SU-DHL-6 (cell line): ENCODE results near the gene FBXL4.
A peak's percentile ranks its signal among the peaks of the same experiment; 100 is the strongest.

Experiments
- H2AFZ ChIP-seq: fragments of 200-600 bp; sonication (generic); 2 replicates; pipeline ENCODE4 v1.6.1; 2014; ENCODE audit warnings: low read depth, mild to moderate bottlenecking, moderate library complexity, mixed read lengths, antibody characterized with exemption, low read length; ENCODE audit not compliant: severe bottlenecking
- H3F3A ChIP-seq: fragments of 200-600 bp; shearing (Covaris generic); 2 replicates; pipeline ENCODE4 v1.6.0; 2016; ENCODE audit warnings: antibody characterized with exemption, mild to moderate bottlenecking; ENCODE audit not compliant: insufficient read depth
- H3K27ac ChIP-seq: fragments of 200-600 bp; sonication (generic); 2 replicates; pipeline ENCODE4 v1.5.1; 2016; ENCODE audit warnings: low read depth, mild to moderate bottlenecking, low read length, moderate library complexity, mixed read lengths
- H3K27me3 ChIP-seq: fragments of 200-600 bp; sonication (generic), shearing (Covaris generic); 2 replicates; pipeline ENCODE4 v1.6.0; 2014; ENCODE audit warnings: mild to moderate bottlenecking, low read length
- H3K36me3 ChIP-seq: fragments of 200-600 bp; sonication (generic); 2 replicates; pipeline ENCODE4 v1.6.1; 2014; ENCODE audit warnings: mild to moderate bottlenecking, low read length, mixed read lengths
- H3K4me2 ChIP-seq: fragments of 300-600, 200-600 bp; shearing (Covaris generic), sonication (generic); 2 replicates; pipeline ENCODE4 v1.6.0; 2014; ENCODE audit warnings: low read length, low read depth, mild to moderate bottlenecking; ENCODE audit not compliant: poor library complexity, severe bottlenecking
- H3K4me3 ChIP-seq: fragments of 200-600 bp; sonication (generic); 2 replicates; pipeline ENCODE4 v1.5.1; 2014; ENCODE audit warnings: antibody characterized with exemption, low read length, mild to moderate bottlenecking, mixed read lengths; ENCODE audit not compliant: insufficient read depth, poor library complexity, severe bottlenecking
- H3K79me2 ChIP-seq: fragments of 200-600 bp; sonication (generic); 2 replicates; pipeline ENCODE4 v1.6.1; 2014; ENCODE audit warnings: mild to moderate bottlenecking, low read length, moderate library complexity; ENCODE audit not compliant: insufficient read depth
- H3K9ac ChIP-seq: fragments of 200-600 bp; sonication (generic); 2 replicates; pipeline ENCODE4 v1.7.0; 2014; ENCODE audit warnings: mild to moderate bottlenecking, low read length
- H3K9me2 ChIP-seq: fragments of 200-600 bp; sonication (generic); replicated peaks from 2 replicates; pipeline ENCODE4 v1.6.1; 2014; ENCODE audit warnings: low read length; ENCODE audit not compliant: insufficient read depth
- H3K9me3 ChIP-seq: fragments of 200-600 bp; sonication (generic); 2 replicates; pipeline ENCODE4 v1.6.1; 2014; ENCODE audit warnings: low read length, mixed read lengths; ENCODE audit not compliant: insufficient read depth
- H4K20me1 ChIP-seq: fragments of 200-600 bp; sonication (generic); 2 replicates; pipeline ENCODE4 v1.6.1; 2014; ENCODE audit warnings: low read depth, mild to moderate bottlenecking, antibody characterized with exemption, low read length, moderate library complexity, mixed read lengths
- CTCF ChIP-seq: fragments of 200-600 bp; sonication (generic); IDR thresholded peaks from one replicate; pipeline ENCODE4 v1.5.1; 2017; ENCODE audit warnings: antibody characterized with exemption, mild to moderate bottlenecking, low read length, moderate library complexity; ENCODE audit not compliant: insufficient read depth, poor library complexity, severe bottlenecking
- EZH2phosphoT487 ChIP-seq: fragments of 200-600 bp; sonication (generic), shearing (Covaris generic); conservative IDR thresholded peaks from 2 replicates; pipeline ENCODE4 v1.6.1; 2018; ENCODE audit warnings: mild to moderate bottlenecking, antibody characterized with exemption, low read length, moderate library complexity, mixed read lengths

Gene FBXL4

GRCh38 chr6:98949589-98949988 lies 1.8 kb upstream of the FBXL4 start:
- no peak overlapping the region for H3K27ac ChIP-seq

GRCh38 chr6:98946879-98947410 lies 801 bp downstream of the FBXL4 start:
- no peaks in the 10 kb centered on the region for H3K27me3 ChIP-seq
- peaks cover 49% of the 10 kb centered on the region for H3K79me2 ChIP-seq
- peaks cover 32% of the 10 kb centered on the region for H3F3A ChIP-seq
- no peaks in the 10 kb centered on the region for H4K20me1 ChIP-seq
- H3K4me3 ChIP-seq: peak overlapping the region; percentile 64
- peak overlapping the region; percentile 84 for H3K27ac ChIP-seq
- peak overlapping the region; percentile 18 for H2AFZ ChIP-seq
- H3K9me2 ChIP-seq: no peaks in the 10 kb centered on the region
- H3K36me3 ChIP-seq: peaks cover 5% of the 10 kb centered on the region; the same call in 1 of the 2 replicates
- peak overlapping the region; percentile 92 for H3K4me2 ChIP-seq
- H3K9ac ChIP-seq: peak overlapping the region; percentile 66
- H3K9me3 ChIP-seq: no peaks in the 10 kb centered on the region
- no peak for TF ChIP-seq CTCF
- TF ChIP-seq EZH2phosphoT487: no peak

More at GRCh38 chr6:98949589-98949988, 1.8 kb upstream of the FBXL4 start:
- H3K9me3 ChIP-seq: no peaks in the 10 kb centered on the region
- peaks cover 31% of the 10 kb centered on the region for H3F3A ChIP-seq
- no peaks in the 10 kb centered on the region for H3K27me3 ChIP-seq
- H4K20me1 ChIP-seq: no peaks in the 10 kb centered on the region
- peaks cover 22% of the 10 kb centered on the region for H3K79me2 ChIP-seq
- no peak overlapping the region for H3K4me3 ChIP-seq
- no peaks in the 10 kb centered on the region for H3K9me2 ChIP-seq
- H3K9ac ChIP-seq: no peak overlapping the region
- H3K4me2 ChIP-seq: no peak overlapping the region
- TF ChIP-seq CTCF: no peak
- TF ChIP-seq EZH2phosphoT487: no peak
- no peaks in the 10 kb centered on the region for H3K36me3 ChIP-seq
- H2AFZ ChIP-seq: no peak overlapping the region

GRCh38 chr6:98946266-98946878 lies 1.4 kb downstream of the FBXL4 start:
- peaks cover 9% of the 10 kb centered on the region; the same call in 1 of the 2 replicates for H3K36me3 ChIP-seq
- peaks cover 54% of the 10 kb centered on the region for H3K79me2 ChIP-seq
- H3K9me3 ChIP-seq: no peaks in the 10 kb centered on the region
- H3K9ac ChIP-seq: peak overlapping the region; percentile 66
- peak overlapping the region; percentile 18 for H2AFZ ChIP-seq
- H3K27me3 ChIP-seq: no peaks in the 10 kb centered on the region
- H3K4me3 ChIP-seq: peak overlapping the region; percentile 64
- H3K9me2 ChIP-seq: no peaks in the 10 kb centered on the region
- peak overlapping the region; percentile 84 for H3K27ac ChIP-seq
- H4K20me1 ChIP-seq: no peaks in the 10 kb centered on the region
- peak overlapping the region; percentile 92 for H3K4me2 ChIP-seq
- peaks cover 32% of the 10 kb centered on the region for H3F3A ChIP-seq
- TF ChIP-seq CTCF (no peak), EZH2phosphoT487 (no peak)
